Lower lobe of right lung (tissue), 2 donors: ENCODE measurements around the gene TSC2. TPM values are rescaled to one million over a fixed set of nuclear protein-coding genes. Genes with fewer than 3 reads are reported as not detected.
"Not testable (repeated sequence)": the region's sequence is repeated elsewhere in the genome, so short reads cannot be mapped to it uniquely, and the experiment has no call there.

Experiments used
- ATAC-seq, 2 donors: fragments of 200-7000 bp; cut with Tn5 transposase; one replicate each; pipeline ENCODE4 v1.9.1; 2020 to 2022; ENCODE audit warnings: mild to moderate bottlenecking in 2 of 2, moderate library complexity in 2 of 2
- DNase-seq: peaks from one replicate; pipeline ENCODE4 v3.0.0-alpha.2; 2020
- H3K27ac ChIP-seq: fragments of 200-600 bp; one replicate; pipeline ENCODE4 v1.8.0; 2022
- H3K27me3 ChIP-seq: fragments of 200-600 bp; one replicate; pipeline ENCODE4 v1.8.0; 2022; ENCODE audit warnings: low read depth
- H3K36me3 ChIP-seq: fragments of 200-600 bp; one replicate; pipeline ENCODE4 v1.8.0; 2022; ENCODE audit warnings: mild to moderate bottlenecking
- H3K4me1 ChIP-seq: fragments of 200-600 bp; one replicate; pipeline ENCODE4 v1.8.0; 2022
- H3K4me3 ChIP-seq: fragments of 200-600 bp; one replicate; pipeline ENCODE4 v1.8.0; 2022; ENCODE audit warnings: mild to moderate bottlenecking
- H3K9me3 ChIP-seq: fragments of 200-600 bp; one replicate; pipeline ENCODE4 v1.8.0; 2022
- intact Hi-C: fragments of 100-400 bp; cut with DNase I; formaldehyde crosslinking; loops from one replicate; pipeline ENCODE4 v1.11.0; 2022
- total RNA-seq: library from RNA; stranded (reverse); fragmentation: NEBNext Ultra II Directional; extraction: Animal tissue kit (Norgen Biotek cat#: 25700); gene quantifications from one replicate; pipeline ENCODE4 v1.2.1, GENCODE V29; 2021
- TF ChIP-seq, protein P1 (sequence below): fragments of 200-600 bp; IDR thresholded peaks from one replicate; pipeline ENCODE4 v1.8.0; 2022; ENCODE audit warnings: antibody characterized with exemption, mild to moderate bottlenecking
- donor health status: DM: no; HTN: yes; CAD: no; lungs with severe emphysema.

TSC2 gene
- total RNA-seq, 1 donor from 2014 or later, result 123 TPM

DNA sequence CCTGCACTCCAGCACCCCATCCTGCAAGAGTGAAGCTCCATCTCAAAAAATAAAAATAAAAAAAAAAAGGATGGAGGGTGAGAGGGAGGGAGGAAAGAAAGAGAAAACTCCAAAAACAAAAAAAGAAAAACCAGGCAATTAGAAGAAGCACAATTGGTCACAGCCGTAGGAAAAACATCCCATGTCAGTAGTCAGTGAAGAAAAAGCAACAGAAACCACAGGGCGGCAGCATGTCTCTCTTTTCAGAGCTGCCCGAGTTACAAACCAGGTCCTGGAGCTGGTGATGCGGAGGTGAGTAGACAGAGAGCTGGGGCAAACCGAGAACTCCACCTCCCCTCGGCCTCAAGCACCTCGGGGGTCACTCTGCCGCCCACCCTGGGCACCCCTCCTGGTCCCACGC lies 73.5 kb downstream of the TSC2 start:
- DNase-seq, intact Hi-C loops, H3K27ac ChIP-seq, H3K27me3 ChIP-seq, ATAC-seq, H3K9me3 ChIP-seq, H3K4me3 ChIP-seq, H3K36me3 ChIP-seq: not testable (repeated sequence)
- TF ChIP-seq, protein P1, sequence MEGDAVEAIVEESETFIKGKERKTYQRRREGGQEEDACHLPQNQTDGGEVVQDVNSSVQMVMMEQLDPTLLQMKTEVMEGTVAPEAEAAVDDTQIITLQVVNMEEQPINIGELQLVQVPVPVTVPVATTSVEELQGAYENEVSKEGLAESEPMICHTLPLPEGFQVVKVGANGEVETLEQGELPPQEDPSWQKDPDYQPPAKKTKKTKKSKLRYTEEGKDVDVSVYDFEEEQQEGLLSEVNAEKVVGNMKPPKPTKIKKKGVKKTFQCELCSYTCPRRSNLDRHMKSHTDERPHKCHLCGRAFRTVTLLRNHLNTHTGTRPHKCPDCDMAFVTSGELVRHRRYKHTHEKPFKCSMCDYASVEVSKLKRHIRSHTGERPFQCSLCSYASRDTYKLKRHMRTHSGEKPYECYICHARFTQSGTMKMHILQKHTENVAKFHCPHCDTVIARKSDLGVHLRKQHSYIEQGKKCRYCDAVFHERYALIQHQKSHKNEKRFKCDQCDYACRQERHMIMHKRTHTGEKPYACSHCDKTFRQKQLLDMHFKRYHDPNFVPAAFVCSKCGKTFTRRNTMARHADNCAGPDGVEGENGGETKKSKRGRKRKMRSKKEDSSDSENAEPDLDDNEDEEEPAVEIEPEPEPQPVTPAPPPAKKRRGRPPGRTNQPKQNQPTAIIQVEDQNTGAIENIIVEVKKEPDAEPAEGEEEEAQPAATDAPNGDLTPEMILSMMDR, result peak; percentile 14
- peaks cover 32% of the 10 kb centered on the region for H3K4me1 ChIP-seq

DNA sequence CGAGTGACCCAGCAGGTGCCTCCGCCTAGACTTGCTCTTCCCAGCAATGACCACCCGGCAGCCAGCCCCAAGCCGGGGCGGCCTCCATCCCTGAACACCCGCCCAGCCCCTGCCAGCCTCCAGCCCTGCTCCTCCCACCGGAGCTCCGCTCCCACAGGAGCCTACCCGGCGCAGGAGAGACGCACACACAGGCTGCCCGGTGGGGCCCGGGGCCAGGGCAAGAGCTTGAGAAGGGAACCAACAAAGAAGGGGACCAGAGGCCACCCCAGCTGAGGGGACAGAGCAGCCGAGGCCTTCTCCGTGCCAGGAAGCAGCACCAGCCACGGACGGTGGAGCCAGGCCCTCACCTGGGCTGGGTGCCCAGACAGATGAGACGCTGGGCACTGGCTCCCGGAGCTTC lies 74.1 kb downstream of the TSC2 start:
- ATAC-seq (no peak), DNase-seq (no peak)
- TF ChIP-seq, protein P1, result no peak
- H3K4me3 ChIP-seq, result no peak overlapping the region
- no peaks in the 10 kb centered on the region for H3K9me3 ChIP-seq
- peak overlapping the region; percentile 31 for H3K27ac ChIP-seq
- H3K27me3 ChIP-seq, result no peaks in the 10 kb centered on the region
- intact Hi-C loops, result no loop called here
- no peaks in the 10 kb centered on the region for H3K36me3 ChIP-seq
- peaks cover 37% of the 10 kb centered on the region for H3K4me1 ChIP-seq

DNA sequence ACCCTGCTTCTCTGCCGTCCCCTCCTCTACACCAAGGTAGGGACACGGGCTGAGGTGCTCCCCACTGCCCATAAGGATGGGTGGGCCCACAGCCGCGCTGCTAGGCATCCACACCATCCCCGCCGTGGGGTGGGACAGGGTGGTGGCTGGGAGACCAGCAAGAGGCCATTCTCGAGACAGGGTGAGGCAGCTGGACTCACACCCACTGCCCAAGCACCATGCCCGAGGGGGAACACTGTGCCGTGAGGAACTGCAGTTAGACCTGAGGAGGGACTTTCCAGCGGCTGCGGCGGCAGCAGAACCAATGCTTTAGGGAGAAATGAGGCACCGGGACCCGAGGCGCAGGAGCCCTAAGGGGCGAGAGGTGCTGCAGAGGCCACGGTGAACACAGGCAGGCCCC lies 74.6 kb downstream of the TSC2 start:
- Histone ChIP-seq H3K27ac (peak overlapping the region; percentile 31), H3K36me3 (no peaks in the 10 kb centered on the region), H3K9me3 (no peaks in the 10 kb centered on the region), H3K4me1 (peaks cover 43% of the 10 kb centered on the region), H3K27me3 (no peaks in the 10 kb centered on the region), H3K4me3 (no peak overlapping the region)
- no peak for ATAC-seq
- no peak for DNase-seq
- TF ChIP-seq, protein P1, result no peak
- intact Hi-C loops, result no loop called here

DNA sequence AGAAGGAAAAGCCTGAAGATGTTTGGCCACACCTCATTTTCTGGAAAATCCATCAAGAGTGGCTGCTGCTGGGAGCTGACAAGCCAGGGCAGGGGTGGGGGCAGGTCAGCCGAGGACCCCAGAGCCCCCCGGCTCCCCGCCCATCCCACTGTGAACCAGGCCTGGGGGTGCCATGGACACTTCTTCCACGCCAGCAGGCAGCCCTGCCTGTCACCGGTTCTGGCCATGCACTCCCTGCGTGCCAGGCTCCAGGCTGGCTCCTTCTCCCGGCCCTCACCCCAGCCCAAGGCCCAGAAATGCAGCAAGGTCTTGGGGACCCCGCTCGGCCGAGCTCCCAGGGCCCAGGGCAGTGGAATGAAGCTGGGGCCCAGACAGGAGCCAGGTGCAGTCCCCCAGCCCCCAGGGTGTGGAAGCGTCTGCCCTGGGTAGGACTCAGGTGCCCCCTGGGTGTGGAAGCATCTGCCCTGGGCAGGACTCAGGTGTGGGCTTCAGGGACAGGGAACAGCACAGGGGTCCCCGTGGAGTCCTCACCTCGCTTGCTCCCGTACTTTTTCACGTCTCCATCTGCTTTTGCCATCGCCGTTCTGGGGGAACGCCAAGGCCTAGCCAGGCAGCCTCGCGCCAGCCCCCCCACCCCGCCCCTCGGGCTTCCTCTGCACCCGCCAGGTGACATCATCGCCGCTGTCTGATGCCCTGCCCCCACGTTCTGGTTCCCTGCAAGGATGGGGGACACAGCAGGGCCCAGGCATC lies 75.3 kb downstream of the TSC2 start:
- H3K4me3 ChIP-seq, ATAC-seq, H3K36me3 ChIP-seq, H3K27me3 ChIP-seq, DNase-seq, intact Hi-C loops, H3K9me3 ChIP-seq: not testable (repeated sequence)
- H3K27ac ChIP-seq, result peak overlapping the region; percentile 31
- peaks cover 45% of the 10 kb centered on the region for H3K4me1 ChIP-seq

DNA sequence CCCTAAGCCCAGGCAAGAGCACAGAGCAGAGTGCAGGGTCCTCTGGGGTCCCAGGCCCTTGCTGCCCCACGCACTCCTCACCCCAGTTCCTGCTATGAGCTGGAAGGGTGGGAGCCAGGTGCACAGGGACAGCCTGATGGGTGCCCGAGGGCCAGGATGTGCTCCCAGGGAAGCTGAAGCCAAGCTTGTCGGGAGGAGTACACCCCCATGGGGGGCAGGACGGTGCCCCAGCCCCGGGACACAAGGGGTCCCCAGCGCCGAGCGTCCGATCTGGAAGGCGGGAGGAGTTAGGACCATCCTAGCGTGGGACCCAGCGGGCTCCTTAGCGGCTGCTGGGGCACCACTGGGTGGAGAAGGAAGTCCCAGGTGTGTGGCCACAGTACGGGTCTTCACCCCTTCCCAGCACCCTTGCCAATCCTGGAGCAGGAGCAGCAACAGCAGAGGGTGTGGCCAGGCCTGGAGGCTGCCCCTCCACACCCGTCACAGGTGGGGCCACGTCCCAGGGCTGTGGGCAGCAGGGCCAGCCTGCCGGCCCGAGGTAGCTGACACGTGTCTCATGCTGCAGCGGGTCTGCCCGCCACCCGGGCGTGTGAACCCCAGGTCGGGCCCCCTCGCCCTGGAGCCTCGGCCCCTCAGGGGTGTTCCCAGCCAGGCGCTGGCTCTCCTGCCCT lies 76.1 kb downstream of the TSC2 start:
- H3K27me3 ChIP-seq, intact Hi-C loops, H3K9me3 ChIP-seq, H3K4me3 ChIP-seq, DNase-seq, H3K36me3 ChIP-seq: not testable (repeated sequence)
- peak; percentile 1 to 5 for ATAC-seq
- H3K27ac ChIP-seq, result peak overlapping the region; percentile 88
- H3K4me1 ChIP-seq, result peaks cover 52% of the 10 kb centered on the region

DNA sequence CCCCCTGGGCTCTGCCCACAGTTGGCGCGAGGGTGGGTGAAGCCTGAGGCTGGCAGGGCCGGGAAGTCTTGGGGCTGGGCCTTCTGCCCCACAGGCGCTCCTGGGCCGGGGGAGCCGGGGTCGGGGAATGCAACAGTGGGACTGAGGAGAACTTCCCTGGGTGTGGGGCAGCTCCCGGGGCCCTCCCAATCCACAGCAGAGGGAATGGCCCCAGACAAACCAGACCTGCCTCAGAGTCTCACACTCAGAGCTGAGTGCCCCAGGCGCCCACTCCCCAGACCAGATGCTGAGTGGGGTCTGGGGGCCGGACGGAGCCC lies 76.5 kb downstream of the TSC2 start:
- H3K27me3 ChIP-seq, H3K9me3 ChIP-seq, intact Hi-C loops, H3K36me3 ChIP-seq, DNase-seq: not testable (repeated sequence)
- ATAC-seq, result peak in 1 of 2 donors; percentile 0
- H3K27ac ChIP-seq, result peak overlapping the region; percentile 88
- H3K4me3 ChIP-seq, result peak overlapping the region; percentile 33
- peaks cover 52% of the 10 kb centered on the region for H3K4me1 ChIP-seq

DNA sequence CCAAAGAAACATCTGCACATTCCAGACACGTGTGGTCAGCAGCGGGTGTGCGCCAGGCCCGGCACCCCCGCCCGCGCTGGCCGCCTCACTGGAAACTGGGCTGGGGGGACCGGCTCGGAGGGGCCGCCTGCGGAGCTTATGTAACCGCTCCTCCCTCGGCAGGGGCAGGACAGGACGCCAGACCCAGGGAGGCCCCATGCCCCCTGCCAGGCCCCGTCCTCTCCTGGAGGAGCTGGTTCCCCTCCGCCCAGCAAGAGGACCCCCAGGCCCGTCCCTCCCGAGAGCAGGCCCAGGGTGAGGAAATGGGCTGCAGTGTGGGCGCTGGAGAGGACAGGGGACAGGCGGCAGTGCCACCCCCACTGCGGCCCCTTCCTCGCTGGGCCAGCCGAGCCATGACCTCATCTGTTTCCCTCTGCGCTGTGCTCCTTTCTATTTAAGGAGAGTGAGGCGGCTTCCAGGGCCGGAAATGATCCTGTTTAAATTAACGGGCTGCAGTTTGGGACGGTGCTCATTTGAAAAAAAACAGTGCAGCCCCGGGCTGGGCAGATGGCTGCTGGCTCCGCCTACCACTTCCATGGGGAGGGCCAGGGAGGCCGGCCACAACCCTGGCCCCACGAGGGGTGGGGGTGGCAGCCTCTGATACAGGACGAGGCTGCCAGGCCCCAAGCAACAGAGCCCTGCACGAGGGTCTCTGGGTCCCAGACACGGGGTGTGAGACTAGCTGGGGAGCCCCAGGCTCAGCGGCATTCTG lies 77.1 kb downstream of the TSC2 start:
- H3K27me3 ChIP-seq, H3K36me3 ChIP-seq, intact Hi-C loops, H3K9me3 ChIP-seq: not testable (repeated sequence)
- H3K4me1 ChIP-seq, result peaks cover 52% of the 10 kb centered on the region
- peak; percentile 44 to 50 for ATAC-seq
- peak; percentile 69 for DNase-seq
- H3K27ac ChIP-seq, result peak overlapping the region; percentile 88
- H3K4me3 ChIP-seq, result peak overlapping the region; percentile 33

DNA sequence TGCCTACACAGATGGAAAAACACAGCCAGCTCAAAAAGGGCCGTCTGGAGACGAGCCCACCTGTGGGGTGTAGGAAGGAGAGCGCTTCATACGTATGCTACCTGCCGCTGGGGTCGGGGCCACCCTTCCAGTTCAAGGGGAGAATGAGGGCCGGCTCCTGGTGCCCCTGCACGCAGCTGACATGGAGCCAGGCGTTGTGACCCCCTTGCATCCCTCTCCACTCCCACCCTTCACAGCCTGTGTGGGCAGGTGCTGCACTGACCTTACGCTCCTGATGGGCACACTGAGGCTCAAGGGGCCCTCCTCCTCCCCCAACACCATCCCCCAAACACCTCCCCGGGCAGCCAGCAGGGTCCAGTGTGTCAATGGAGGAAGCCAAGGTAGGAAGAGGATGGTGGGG lies 77.8 kb downstream of the TSC2 start:
- peak overlapping the region; percentile 33 for H3K4me3 ChIP-seq
- H3K9me3 ChIP-seq, DNase-seq, H3K27me3 ChIP-seq, ATAC-seq, H3K36me3 ChIP-seq, intact Hi-C loops: not testable (repeated sequence)
- H3K27ac ChIP-seq, result peak overlapping the region; percentile 88
- H3K4me1 ChIP-seq, result peaks cover 52% of the 10 kb centered on the region

DNA sequence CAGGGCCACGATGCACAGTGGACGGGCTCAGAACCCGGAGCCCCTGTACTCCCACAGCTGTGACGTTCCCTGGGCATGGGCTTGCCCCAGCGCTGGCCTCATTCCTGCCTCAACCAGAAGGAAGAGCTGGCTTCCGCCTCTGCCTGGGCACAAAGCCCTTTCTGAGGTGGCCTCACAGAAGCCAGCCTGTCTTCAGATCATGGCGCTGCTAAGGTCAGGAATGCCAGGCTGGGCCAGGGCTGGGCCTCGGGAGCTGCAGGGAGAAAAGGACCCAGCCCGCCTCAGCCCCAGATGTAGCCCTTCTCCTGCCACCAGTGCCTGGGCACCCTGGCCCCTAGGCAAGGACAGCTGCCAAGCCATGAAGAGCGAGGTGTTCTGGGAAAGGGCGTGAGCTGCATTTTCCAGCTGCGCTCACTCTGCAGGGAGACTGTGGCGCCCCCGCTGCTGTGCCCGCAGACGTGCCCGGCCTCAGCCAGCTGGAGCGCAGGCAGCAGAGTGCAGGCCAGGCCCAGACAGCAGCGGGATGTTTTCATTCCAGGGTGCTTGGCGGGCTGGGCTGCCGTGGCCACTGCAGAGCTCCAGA lies 78.5 kb downstream of the TSC2 start:
- H3K36me3 ChIP-seq, ATAC-seq, intact Hi-C loops, H3K9me3 ChIP-seq, DNase-seq, H3K27me3 ChIP-seq, H3K4me3 ChIP-seq: not testable (repeated sequence)
- Histone ChIP-seq H3K4me1 (peaks cover 52% of the 10 kb centered on the region), H3K27ac (peak overlapping the region; percentile 72)

DNA sequence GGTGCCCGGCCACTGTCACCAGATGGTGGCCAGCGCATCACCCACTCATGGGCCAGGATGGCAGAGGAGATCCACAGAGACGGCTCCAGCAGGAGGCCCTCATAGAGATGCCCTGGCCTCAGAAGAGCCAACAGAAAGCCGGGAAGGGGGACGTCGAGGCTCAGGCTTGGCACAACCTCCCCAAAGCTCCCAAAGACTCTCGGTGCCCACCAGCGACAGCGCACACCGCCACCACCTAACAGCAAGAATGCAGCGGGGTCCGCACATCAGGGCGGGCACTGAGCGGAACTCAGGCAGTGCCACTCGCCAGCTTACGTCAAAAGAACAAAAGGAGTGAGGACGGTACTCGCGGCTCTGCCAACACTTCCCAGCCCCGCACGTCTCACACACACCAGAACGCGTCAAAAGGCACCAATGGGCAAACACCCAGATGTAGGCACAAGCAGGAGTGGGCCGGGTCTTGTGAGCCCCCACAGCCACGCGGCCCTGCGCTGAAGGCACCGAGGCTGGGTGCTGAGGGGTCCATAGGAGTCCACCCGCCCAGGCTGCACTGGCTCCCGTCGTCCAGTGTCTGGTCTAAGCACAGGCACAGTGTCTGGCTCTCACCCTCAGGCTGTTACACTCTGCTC lies 79.3 kb downstream of the TSC2 start:
- peak; percentile 1 for ATAC-seq
- H3K36me3 ChIP-seq, H3K4me3 ChIP-seq, DNase-seq, H3K9me3 ChIP-seq, intact Hi-C loops, H3K27me3 ChIP-seq: not testable (repeated sequence)
- H3K27ac ChIP-seq, result peak overlapping the region; percentile 72
- H3K4me1 ChIP-seq, result peaks cover 52% of the 10 kb centered on the region
